Activated T-helper 1 cell treated with anti-CD3 and anti-CD28 coated beads, Interleukin-12 subunit alpha, Interleukin-12 subunit beta, Interleukin-2, Interleukin-4 antibody, amounts not matched to agents 30 ng/mL and 10 ng/mL and 1 ng/mL, durations not matched to agents 14 hours and 24 hours and 36 hours (primary cell): ENCODE results near the gene WNT2. TPM values are rescaled to one million over a fixed set of nuclear protein-coding genes. Genes with fewer than 3 reads are reported as not detected.
"Not testable (repeated sequence)": the region's sequence is repeated elsewhere in the genome, so short reads cannot be mapped to it uniquely, and the experiment has no call there.

Experiments used
- DNase-seq: peaks from one replicate; pipeline ENCODE4 v3.0.0; 2021; ENCODE audit warnings: low spot score
- H3K27ac Mint-ChIP-seq: one replicate; pipeline ENCODE4 v1.8.0; 2021; ENCODE audit warnings: mild to moderate bottlenecking, mixed read lengths
- H3K27me3 Mint-ChIP-seq: one replicate; pipeline ENCODE4 v1.8.0; 2022; ENCODE audit warnings: mild to moderate bottlenecking, moderate library complexity, mixed read lengths; ENCODE audit not compliant: insufficient read depth
- H3K36me3 Mint-ChIP-seq: one replicate; pipeline ENCODE4 v1.8.0; 2021; ENCODE audit warnings: low read depth, mixed read lengths
- H3K4me1 Mint-ChIP-seq: one replicate; pipeline ENCODE4 v1.8.0; 2021; ENCODE audit warnings: low read depth, mixed read lengths
- H3K4me3 Mint-ChIP-seq: one replicate; pipeline ENCODE4 v1.8.0; 2021; ENCODE audit warnings: mild to moderate bottlenecking, moderate library complexity, mixed read lengths
- H3K9me3 Mint-ChIP-seq: one replicate; pipeline ENCODE4 v1.8.0; 2021; ENCODE audit warnings: mixed read lengths
- intact Hi-C: fragments of 100-400 bp; cut with micrococcal nuclease; formaldehyde crosslinking; loops from one replicate; pipeline ENCODE4 v1.15.1; 2024
- total RNA-seq: library from RNA; stranded (reverse); gene quantifications from 2 replicates; pipeline ENCODE4 v1.2.3, GENCODE V29; 2022

WNT2 gene
- total RNA-seq, 1 donor from 2014 or later, result not detected

GRCh38 chr7:117324960-117325359 is 2.1 kb upstream of the WNT2 start:
- no peaks in the 10 kb centered on the region for H3K36me3 Mint-ChIP-seq
- no peaks in the 10 kb centered on the region for H3K9me3 Mint-ChIP-seq
- intact Hi-C loops, result no loop called here
- no peak for DNase-seq
- no peaks in the 10 kb centered on the region for H3K4me1 Mint-ChIP-seq
- no peak overlapping the region for H3K27ac Mint-ChIP-seq
- no peak overlapping the region for H3K4me3 Mint-ChIP-seq
- peaks cover 45% of the 10 kb centered on the region for H3K27me3 Mint-ChIP-seq

- Mint-ChIP-seq H3K36me3 (no peaks in the 10 kb centered on the region), H3K27me3 (peaks cover 42% of the 10 kb centered on the region)
Measured at GRCh38 chr7:117323851-117324711, 1.2 kb upstream of the WNT2 start.

GRCh38 chr7:117323305-117323850 is 520 bp upstream of the WNT2 start:
- no peak for DNase-seq
- Mint-ChIP-seq H3K4me1 (no peaks in the 10 kb centered on the region), H3K27me3 (peaks cover 42% of the 10 kb centered on the region), H3K4me3 (no peak overlapping the region), H3K9me3 (no peaks in the 10 kb centered on the region), H3K27ac (no peak overlapping the region), H3K36me3 (no peaks in the 10 kb centered on the region)
- intact Hi-C loops, result no loop called here

More at GRCh38 chr7:117323851-117324711, 1.2 kb upstream of the WNT2 start:
- peak overlapping the region; percentile 42 for H3K4me3 Mint-ChIP-seq
- intact Hi-C loops, result no loop called here
- H3K27ac Mint-ChIP-seq, result no peak overlapping the region
- H3K9me3 Mint-ChIP-seq, result no peaks in the 10 kb centered on the region
- no peak for DNase-seq
- no peaks in the 10 kb centered on the region for H3K4me1 Mint-ChIP-seq

- H3K36me3 Mint-ChIP-seq, result no peaks in the 10 kb centered on the region
- no peak overlapping the region for H3K27ac Mint-ChIP-seq
- H3K4me3 Mint-ChIP-seq, result no peak overlapping the region
- H3K27me3 Mint-ChIP-seq, result peaks cover 37% of the 10 kb centered on the region
- no peaks in the 10 kb centered on the region for H3K9me3 Mint-ChIP-seq
- H3K4me1 Mint-ChIP-seq, result no peaks in the 10 kb centered on the region
- DNase-seq, result no peak
- intact Hi-C loops, result no loop called here
Measured at GRCh38 chr7:117320523-117320922, 2.3 kb downstream of the WNT2 start.

GRCh38 chr7:117319181-117319580 is 3.7 kb downstream of the WNT2 start:
- Mint-ChIP-seq H3K27me3 (peaks cover 30% of the 10 kb centered on the region), H3K36me3 (no peaks in the 10 kb centered on the region)
- intact Hi-C loops, result no loop called here

GRCh38 chr7:117313582-117313981 is 9.3 kb downstream of the WNT2 start:
- Mint-ChIP-seq H3K9me3 (no peaks in the 10 kb centered on the region), H3K27ac (no peak overlapping the region), H3K27me3 (peaks cover 2% of the 10 kb centered on the region), H3K4me1 (no peaks in the 10 kb centered on the region), H3K36me3 (no peaks in the 10 kb centered on the region), H3K4me3 (no peak overlapping the region)
- intact Hi-C loops, result no loop called here
- no peak for DNase-seq

More at GRCh38 chr7:117319181-117319580, 3.7 kb downstream of the WNT2 start:
- Mint-ChIP-seq H3K9me3 (no peaks in the 10 kb centered on the region), H3K4me3 (no peak overlapping the region), H3K27ac (no peak overlapping the region), H3K4me1 (no peaks in the 10 kb centered on the region)
- DNase-seq, result no peak

GRCh38 chr7:117312593-117313580 is 10.0 kb downstream of the WNT2 start:
- H3K4me1 Mint-ChIP-seq, result no peaks in the 10 kb centered on the region
- no peak for DNase-seq
- H3K36me3 Mint-ChIP-seq, result no peaks in the 10 kb centered on the region
- H3K9me3 Mint-ChIP-seq, result no peaks in the 10 kb centered on the region
- H3K27me3 Mint-ChIP-seq, result peaks cover 2% of the 10 kb centered on the region
- no peak overlapping the region for H3K27ac Mint-ChIP-seq
- intact Hi-C loops, result no loop called here
- no peak overlapping the region for H3K4me3 Mint-ChIP-seq

GRCh38 chr7:117308891-117309290 is 14.0 kb downstream of the WNT2 start:
- H3K27me3 Mint-ChIP-seq, result no peaks in the 10 kb centered on the region
- no peak overlapping the region for H3K27ac Mint-ChIP-seq
- intact Hi-C loops, result no loop called here
- no peaks in the 10 kb centered on the region for H3K36me3 Mint-ChIP-seq
- H3K4me3 Mint-ChIP-seq, result no peak overlapping the region
- H3K9me3 Mint-ChIP-seq, result no peaks in the 10 kb centered on the region
- DNase-seq, result no peak
- no peaks in the 10 kb centered on the region for H3K4me1 Mint-ChIP-seq

GRCh38 chr7:117302396-117302795 is 20.5 kb downstream of the WNT2 start:
- intact Hi-C loops, result no loop called here
- Mint-ChIP-seq H3K4me3 (no peak overlapping the region), H3K4me1 (no peaks in the 10 kb centered on the region), H3K36me3 (no peaks in the 10 kb centered on the region), H3K9me3 (no peaks in the 10 kb centered on the region), H3K27ac (no peak overlapping the region), H3K27me3 (peaks cover under 1% of the 10 kb centered on the region)
- DNase-seq, result no peak

GRCh38 chr7:117300506-117300905 is 22.4 kb downstream of the WNT2 start:
- DNase-seq, H3K36me3 Mint-ChIP-seq, H3K4me1 Mint-ChIP-seq, intact Hi-C loops, H3K9me3 Mint-ChIP-seq, H3K4me3 Mint-ChIP-seq, H3K27me3 Mint-ChIP-seq, H3K27ac Mint-ChIP-seq: not testable (repeated sequence)

GRCh38 chr7:117297606-117298005 is 25.3 kb downstream of the WNT2 start:
- Mint-ChIP-seq H3K4me1 (no peaks in the 10 kb centered on the region), H3K36me3 (no peaks in the 10 kb centered on the region), H3K9me3 (no peaks in the 10 kb centered on the region), H3K27me3 (peaks cover 4% of the 10 kb centered on the region), H3K4me3 (no peak overlapping the region), H3K27ac (no peak overlapping the region)
- DNase-seq, result no peak
- intact Hi-C loops, result no loop called here

GRCh38 chr7:117296066-117296465 is 26.8 kb downstream of the WNT2 start:
- Mint-ChIP-seq H3K36me3 (no peaks in the 10 kb centered on the region), H3K27me3 (peaks cover 4% of the 10 kb centered on the region), H3K4me3 (no peak overlapping the region), H3K4me1 (no peaks in the 10 kb centered on the region), H3K27ac (no peak overlapping the region), H3K9me3 (no peaks in the 10 kb centered on the region)
- intact Hi-C loops, result no loop called here
- DNase-seq, result no peak

- no peaks in the 10 kb centered on the region for H3K9me3 Mint-ChIP-seq
- H3K27ac Mint-ChIP-seq, result no peak overlapping the region
- no peaks in the 10 kb centered on the region for H3K4me1 Mint-ChIP-seq
- H3K4me3 Mint-ChIP-seq, result no peak overlapping the region
- H3K27me3 Mint-ChIP-seq, result peaks cover 6% of the 10 kb centered on the region
- intact Hi-C loops, result no loop called here
- no peak for DNase-seq
- no peaks in the 10 kb centered on the region for H3K36me3 Mint-ChIP-seq
Measured at GRCh38 chr7:117285826-117286225, 37.0 kb downstream of the WNT2 start.
